Fibroblast of the aortic adventitia (primary cell): ENCODE results near the gene KCTD20. TPM values are rescaled to one million over a fixed set of nuclear protein-coding genes. Genes with fewer than 3 reads are reported as not detected.

ENCODE experiments used
- DNase-seq: peaks from one replicate; pipeline ENCODE4 v3.0.0-alpha.2; 2010; ENCODE audit warnings: low read depth
- H3K4me3 ChIP-seq: 2 replicates; pipeline ENCODE4 v1.5.1; 2011; ENCODE audit warnings: low read depth, mild to moderate bottlenecking, control low read depth, low read length, moderate library complexity
- CTCF ChIP-seq: IDR thresholded peaks from 2 replicates; pipeline ENCODE4 v1.5.1; 2011; ENCODE audit warnings: mild to moderate bottlenecking, low read length, control low read depth, inconsistent platforms; ENCODE audit not compliant: insufficient read depth
- total RNA-seq: library from RNA; depleted of rRNA; stranded (reverse); fragments of >200 nt; gene quantifications from 2 replicates; pipeline ENCODE4 v1.2.3, GENCODE V29; 2012; ENCODE audit warnings: low replicate concordance

The KCTD20 gene
- total RNA-seq, 1 donor: 48.6 TPM

GRCh38 chr6:36514554-36515456 is 72.0 kb downstream of the KCTD20 start:
- no peak overlapping the region for H3K4me3 ChIP-seq
- no peak for TF ChIP-seq CTCF
- no peak for DNase-seq

DNA sequence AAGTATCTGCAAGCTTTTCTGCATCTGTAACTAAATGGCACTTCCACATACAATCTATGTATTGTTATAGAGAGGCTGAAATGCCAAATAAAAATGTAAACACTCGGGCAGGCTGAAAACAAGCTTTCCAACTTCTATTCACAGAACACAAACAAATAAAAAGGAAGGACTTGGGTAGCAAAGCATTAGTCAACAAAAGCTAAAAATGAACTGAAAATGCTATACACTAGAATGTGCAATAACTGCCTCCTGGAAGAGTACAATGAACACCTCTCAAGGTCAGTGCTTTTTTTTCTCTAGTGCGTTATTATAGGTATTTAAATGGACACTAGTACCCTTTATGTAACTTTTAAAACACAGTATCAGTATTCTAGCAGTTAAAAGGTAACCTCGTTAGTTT is 73.0 kb downstream of the KCTD20 start:
- DNase-seq: no peak
- no peak for TF ChIP-seq CTCF
- no peak overlapping the region for H3K4me3 ChIP-seq

- TF ChIP-seq CTCF: no peak
- no peak overlapping the region for H3K4me3 ChIP-seq
- DNase-seq: no peak
Measured at GRCh38 chr6:36516559-36516958, 73.8 kb downstream of the KCTD20 start.

GRCh38 chr6:36516988-36517387 is 74.2 kb downstream of the KCTD20 start:
- no peak overlapping the region for H3K4me3 ChIP-seq
- no peak for DNase-seq
- TF ChIP-seq CTCF: no peak

- DNase-seq: no peak
- no peak for TF ChIP-seq CTCF
- H3K4me3 ChIP-seq: no peak overlapping the region
Measured at GRCh38 chr6:36517408-36517807, 74.6 kb downstream of the KCTD20 start.

DNA sequence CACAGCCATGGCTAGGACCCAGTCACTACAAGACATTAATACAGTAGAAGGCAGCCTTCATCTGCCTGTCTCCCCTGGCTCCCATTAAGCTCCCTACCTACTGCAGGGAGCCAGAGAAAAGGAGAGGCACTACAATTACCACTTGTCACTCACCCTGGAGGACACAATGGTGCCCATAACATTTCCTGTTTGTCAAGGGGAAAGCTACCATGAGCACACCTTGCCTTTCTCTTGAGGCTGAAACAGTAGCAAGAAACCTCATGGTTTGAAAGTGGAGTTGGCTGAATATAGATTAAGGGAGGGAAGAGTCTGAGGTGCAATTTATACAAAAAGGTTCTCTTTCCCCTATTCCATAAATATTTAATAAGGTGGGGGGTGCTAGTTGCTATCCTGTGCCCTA is 76.6 kb downstream of the KCTD20 start:
- no peak overlapping the region for H3K4me3 ChIP-seq
- no peak for TF ChIP-seq CTCF
- DNase-seq: no peak
